DOHH2 (cell line): ENCODE data around the gene GRIN2D.

Experiments used
- EZH2phosphoT487 ChIP-seq: fragments of 200-600 bp; sonication (generic); IDR thresholded peaks from 2 replicates; pipeline ENCODE4 v1.6.1; 2017; ENCODE audit warnings: borderline replicate concordance, mild to moderate bottlenecking, antibody characterized with exemption, low read length, moderate library complexity, mixed read lengths
- TF ChIP-seq, protein P1 (sequence below): fragments of 200-600 bp; sonication (generic); IDR thresholded peaks from one replicate; pipeline ENCODE4 v1.5.1; 2014; ENCODE audit warnings: antibody characterized with exemption, mild to moderate bottlenecking, low read depth, low read length; ENCODE audit not compliant: poor library complexity, severe bottlenecking

DNA sequence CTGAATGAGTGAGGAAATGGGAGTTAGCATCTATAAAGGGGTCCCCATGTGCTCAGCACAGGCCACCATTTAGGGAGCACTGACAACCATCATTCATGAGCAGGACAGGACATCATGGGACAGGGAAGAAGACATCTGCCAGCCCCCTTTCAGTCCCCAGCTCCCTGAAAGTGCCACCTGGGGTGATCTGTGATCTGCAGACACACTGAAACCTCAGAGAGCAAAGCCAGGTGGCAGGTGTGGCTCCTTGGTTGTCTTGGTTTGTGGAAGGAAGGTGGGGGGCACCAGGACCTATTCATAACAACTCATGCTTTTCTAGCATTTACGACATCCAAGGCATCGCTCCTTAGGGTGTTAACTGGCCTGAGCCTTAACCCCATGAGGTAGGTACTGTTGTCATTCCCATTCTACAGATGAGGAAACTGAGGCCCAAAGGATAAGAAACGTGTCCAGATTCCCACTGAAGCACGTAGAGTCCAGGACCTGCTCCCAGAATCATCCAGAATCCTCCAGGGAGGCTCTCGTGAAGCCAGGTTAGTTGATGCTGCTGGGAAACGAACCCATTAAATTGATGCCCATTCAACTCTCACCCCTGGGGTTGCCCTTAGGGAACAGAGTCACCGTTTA, 7.9 kb upstream of the GRIN2D start:
- TF ChIP-seq, protein P1, sequence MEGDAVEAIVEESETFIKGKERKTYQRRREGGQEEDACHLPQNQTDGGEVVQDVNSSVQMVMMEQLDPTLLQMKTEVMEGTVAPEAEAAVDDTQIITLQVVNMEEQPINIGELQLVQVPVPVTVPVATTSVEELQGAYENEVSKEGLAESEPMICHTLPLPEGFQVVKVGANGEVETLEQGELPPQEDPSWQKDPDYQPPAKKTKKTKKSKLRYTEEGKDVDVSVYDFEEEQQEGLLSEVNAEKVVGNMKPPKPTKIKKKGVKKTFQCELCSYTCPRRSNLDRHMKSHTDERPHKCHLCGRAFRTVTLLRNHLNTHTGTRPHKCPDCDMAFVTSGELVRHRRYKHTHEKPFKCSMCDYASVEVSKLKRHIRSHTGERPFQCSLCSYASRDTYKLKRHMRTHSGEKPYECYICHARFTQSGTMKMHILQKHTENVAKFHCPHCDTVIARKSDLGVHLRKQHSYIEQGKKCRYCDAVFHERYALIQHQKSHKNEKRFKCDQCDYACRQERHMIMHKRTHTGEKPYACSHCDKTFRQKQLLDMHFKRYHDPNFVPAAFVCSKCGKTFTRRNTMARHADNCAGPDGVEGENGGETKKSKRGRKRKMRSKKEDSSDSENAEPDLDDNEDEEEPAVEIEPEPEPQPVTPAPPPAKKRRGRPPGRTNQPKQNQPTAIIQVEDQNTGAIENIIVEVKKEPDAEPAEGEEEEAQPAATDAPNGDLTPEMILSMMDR = no peak
- no peak for TF ChIP-seq EZH2phosphoT487
